ENCODE measurements around the gene AFG1L.
"Not testable (repeated sequence)": the region's sequence is repeated elsewhere in the genome, so short reads cannot be mapped to it uniquely, and the experiment has no call there.

Gene AFG1L

DNA sequence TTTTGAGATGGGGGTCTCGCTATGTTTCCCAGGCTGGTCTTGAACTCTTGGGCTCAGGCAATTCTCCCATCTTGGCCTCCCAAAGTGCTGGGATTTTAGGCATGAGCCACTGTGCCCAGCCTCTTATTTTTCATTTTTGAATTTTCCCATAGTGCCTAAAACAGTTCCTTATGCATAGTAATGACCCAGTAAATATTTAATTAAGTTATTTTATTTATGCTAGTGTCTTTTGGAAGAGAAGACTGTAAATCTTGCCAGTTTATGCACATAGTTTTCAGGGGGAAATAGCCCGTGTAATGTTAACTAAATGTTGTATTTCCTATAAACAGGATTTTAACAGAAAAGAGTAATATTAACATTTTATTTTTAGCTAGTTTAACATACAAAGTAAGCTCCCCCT lies 60.3 kb downstream of the AFG1L start:
- no peak for DNase-seq

GRCh38 chr6:108355890-108356289 lies 61.0 kb downstream of the AFG1L start:
- no peak for DNase-seq

DNA sequence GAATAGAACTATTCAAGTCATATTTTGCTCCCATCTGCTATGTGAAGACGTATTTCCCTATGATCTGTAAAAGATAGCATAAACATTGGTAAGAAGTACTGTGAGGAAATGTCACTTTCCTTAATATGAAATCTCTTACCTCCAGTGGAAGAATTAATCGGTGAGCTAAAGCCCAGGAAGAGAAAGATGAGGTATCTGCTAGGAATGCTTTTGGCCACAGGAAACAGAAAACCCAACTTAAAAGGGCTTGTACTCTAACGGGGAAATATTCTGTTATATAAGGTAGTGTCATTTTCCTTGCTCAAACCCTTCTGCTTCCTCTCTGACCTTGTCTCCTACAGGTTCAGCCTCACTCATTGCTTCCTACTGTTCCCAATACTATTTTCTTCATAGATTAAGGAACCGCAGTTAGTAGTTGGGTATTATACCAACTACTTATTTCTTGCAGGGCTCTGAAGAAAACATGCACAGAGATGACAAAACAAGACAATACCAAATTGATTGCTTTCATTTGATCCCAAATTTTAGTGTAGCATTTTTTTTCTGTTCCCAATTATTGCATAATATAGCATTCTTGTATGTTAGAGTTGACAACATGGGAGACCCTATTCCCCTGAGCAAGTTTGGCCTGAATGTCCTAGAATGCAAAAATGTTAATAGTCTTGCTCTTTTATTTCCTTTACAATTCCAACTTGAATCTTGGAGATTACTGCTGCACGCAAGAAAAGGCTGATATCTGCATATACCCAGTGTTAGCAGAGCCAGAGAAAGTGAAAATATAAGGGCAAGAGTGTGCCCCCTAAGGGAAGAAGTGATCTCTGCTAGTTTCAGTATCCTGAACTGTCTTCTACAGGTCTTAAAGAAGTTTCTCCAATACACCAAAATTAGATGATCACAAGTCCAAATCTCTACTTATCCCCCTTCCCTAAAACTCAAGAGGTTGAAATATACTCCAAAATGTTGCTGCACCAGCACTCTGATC lies 65.3 kb downstream of the AFG1L start:
- peak; percentile 20 for DNase-seq

DNA sequence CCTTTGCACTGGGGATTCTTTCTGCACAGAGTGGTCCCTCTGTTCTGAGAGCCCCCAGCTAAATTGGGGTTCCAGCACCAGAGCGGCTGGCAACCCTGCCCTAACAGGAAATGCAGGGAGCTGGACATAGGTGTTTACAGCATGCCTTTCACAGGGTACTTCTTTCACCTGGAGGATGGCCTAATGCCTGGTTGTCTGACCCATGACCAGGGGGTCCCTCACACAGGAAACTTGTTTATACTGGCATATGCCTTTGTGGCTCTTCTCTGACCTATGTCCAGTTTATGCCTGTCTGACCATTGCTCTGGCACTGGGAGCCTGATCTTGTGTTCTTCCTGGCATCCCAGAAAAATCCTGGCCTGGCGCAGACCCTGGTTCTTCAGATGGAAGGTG lies 66.1 kb downstream of the AFG1L start:
- no peak for DNase-seq

DNA sequence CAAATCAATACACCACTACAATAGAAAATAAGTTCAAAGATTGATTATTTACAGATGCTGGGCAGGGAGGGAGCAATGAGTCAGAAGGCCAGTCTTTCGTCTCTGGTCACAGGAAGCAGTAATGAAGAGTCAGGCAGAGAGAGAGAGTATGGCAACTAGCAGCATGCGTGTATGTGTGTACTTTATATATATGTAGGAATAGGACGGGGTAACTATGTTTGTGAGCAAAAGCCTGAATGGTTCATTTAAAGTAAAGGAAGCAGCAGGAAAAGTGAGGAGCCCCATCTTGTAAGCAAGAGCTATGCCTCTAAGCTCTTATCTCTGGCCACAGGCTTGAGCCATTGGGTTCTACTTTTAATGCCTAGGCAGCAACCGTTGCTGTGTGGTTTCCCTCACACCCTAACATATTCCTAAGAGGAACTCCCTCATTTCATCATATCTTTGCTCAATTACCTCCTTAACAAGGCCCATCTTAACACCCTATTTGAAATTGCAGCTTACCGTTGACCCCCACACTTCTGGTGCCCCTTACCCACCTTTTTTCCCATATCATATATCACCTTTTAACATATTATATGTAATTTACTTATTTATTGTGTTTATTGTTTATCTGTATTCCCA lies 66.6 kb downstream of the AFG1L start:
- no peak for DNase-seq

DNA sequence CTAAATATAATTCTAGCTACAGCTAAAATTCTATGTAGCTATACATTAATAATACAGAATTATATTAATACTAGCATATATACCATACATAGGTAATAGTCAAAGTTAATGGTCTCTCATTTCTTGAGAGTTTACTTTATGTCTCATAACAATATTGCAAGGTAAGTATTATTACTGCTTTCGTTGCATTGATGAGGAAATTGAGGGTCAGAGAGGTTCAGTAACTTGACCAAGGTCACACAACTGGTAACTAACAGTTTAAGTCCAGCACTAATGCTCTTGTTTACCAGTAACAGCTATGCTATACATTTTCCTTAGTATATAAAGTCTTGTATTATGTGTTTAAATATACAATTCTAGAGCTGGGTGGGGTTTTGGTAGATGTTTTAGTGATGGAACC lies 67.6 kb downstream of the AFG1L start:
- DNase-seq = no peak

- no peak for DNase-seq
Observed at GRCh38 chr6:108363113-108363512, 68.3 kb downstream of the AFG1L start.

- no peak for DNase-seq
Observed at GRCh38 chr6:108363889-108364313, 69.0 kb downstream of the AFG1L start.

DNA sequence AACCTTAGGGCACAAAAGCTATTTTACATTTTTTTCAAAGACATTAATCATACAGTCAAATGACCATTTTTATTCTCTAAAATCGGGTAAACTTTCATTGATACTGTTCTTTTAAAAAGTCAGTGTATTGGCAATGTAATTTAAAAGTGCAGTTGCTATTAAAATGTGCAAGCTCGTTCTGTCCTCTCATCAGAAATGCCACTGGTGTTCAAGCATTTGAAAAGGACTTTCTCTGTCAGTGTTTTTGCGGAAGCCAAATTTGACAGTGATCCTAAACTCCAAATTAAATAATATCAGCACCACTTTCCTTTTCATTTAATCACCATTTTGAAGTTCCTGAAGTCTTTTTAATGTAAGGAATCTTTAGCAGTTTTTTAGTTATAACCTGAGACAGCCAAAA lies 69.6 kb downstream of the AFG1L start:
- no peak for DNase-seq

- no peak for DNase-seq
Observed at GRCh38 chr6:108365478-108365877, 70.6 kb downstream of the AFG1L start.

GRCh38 chr6:108366236-108366635 lies 71.4 kb downstream of the AFG1L start:
- no peak for DNase-seq

DNA sequence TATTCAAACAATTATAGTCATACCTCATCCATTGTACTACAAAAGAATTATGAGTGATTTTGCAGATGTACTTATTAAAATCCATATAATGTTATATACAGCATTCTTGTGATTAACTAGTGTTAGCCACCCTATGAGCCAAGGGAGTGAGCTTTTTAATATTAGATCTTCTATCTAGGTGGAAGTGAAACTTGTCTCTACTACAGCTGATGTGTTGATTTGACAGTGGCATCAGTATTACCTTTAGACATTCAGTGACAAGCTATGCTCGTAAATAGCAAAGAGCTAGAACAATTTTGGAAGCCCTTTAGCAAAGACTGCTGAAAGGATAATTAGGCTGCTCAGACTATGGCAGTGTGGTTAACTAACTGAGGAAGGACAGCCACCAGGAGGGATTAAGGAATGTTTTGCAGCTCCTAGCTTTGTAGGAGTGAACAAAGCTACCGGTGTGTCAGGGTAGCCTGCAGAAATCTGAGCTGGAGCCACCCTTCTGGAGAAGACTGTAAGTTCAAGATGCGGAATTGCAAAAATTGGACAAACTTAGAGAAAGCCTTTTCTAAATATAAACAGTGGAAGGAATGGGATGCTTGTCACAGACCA lies 73.7 kb downstream of the AFG1L start:
- DNase-seq = no peak

- DNase-seq = no peak
Observed at GRCh38 chr6:108380876-108381275, 86.0 kb downstream of the AFG1L start.

DNA sequence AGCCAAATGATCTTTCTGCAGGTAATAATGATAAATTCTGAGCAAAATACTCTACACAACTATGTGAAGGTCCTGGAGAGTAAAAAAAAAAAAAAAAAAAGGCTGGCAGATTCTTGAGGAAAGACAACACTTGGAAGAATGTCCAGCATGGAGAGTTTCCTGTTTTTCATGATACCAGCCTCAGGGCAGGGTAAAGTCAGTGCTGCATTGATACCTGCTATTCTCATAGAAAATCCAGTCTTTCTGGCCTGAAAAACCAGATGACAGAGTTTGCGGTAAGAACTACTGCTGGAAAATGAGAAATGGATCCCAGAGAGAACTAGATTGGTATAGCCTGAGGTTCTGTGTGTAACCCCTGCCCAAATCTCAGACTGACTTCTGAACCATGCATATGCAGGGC lies 89.1 kb downstream of the AFG1L start:
- DNase-seq = no peak

- not testable (repeated sequence) for DNase-seq
Observed at GRCh38 chr6:108389190-108389589, 94.3 kb downstream of the AFG1L start.

- DNase-seq = no peak
Observed at GRCh38 chr6:108395297-108395696, 100.4 kb downstream of the AFG1L start.

DNA sequence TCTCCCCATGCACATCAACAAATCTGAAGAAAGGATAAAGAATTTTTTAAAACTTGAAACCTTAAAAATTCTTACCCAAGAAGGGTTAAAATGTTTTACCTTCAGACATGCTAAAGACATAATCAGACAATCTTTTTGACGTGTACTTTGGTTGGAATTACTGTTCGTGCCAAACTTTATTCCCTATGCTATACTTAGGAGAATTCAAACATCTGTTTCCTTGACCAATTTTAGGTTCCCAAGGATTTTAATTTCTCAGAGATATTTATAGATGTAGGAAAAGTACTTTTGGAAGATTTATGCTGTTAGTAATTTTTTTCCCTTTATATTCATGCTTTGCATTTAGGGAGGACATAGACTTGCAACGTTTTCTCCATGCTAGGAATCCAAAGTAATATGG lies 108.4 kb downstream of the AFG1L start:
- peak; percentile 53 for DNase-seq

DNA sequence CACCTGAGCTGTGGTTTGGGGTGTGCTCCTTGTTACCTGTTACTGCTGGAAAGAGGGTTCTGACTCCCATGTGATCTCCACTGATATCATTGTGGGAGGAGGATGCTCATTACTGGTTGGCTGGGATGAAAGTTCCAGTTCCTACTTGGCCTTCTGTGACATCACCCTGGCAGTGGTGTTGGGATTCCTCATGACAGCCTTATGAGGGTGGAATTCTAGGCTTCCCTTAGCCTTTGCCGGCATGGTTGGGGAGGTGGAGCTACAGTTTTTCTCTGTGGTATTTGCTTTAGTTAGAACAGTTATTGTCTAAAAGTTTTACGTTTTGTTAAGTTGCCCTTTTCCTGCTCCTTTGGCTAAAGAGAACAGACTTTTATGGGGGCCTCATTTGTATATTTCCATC lies 112.1 kb downstream of the AFG1L start:
- DNase-seq = no peak

DNA sequence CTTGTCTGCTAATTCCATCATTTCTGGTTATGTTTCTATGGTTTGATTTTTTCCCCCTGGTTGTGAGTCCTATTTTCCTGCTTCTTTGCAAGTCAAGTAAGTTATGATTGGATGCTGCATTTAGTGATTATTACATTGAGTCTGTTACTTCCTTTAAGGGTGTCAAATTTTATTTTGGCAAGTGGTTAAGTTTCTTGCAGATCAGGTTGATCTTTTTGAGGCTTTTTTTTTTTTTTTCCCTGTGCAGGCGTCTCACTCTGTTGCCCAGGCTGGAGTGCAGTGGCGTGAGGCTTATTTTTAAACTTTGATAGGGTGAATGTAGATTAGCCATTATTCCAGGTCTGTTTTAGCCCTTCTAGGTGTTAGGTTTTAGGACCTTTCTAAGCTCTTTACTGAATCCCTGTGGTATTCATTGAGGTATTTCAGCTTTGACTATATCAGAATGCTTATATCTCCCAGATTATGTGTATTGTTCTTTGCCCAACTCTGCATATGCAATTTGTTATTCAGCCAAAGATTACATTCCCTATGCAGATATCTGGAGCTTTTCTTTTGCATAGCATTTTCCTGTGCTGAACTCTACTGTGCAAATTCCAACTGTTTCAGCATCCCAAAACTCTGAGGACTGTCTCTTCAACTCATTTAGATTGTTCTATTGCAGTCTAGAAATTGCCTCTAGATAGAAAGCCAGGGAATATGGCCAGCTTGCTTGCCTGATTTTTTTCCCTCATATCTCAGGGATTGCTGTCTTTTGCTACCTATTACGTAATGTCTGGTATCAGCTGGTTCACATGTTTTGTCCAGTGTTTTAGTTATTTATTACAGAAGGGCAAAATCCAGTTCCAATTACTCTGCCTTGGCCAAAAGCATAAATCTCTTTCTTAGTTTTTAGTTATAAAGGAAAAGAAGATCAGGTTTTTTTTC lies 113.3 kb downstream of the AFG1L start:
- peak; percentile 55 for DNase-seq

- DNase-seq = no peak
Observed at GRCh38 chr6:108408861-108409260, 114.0 kb downstream of the AFG1L start.

DNA sequence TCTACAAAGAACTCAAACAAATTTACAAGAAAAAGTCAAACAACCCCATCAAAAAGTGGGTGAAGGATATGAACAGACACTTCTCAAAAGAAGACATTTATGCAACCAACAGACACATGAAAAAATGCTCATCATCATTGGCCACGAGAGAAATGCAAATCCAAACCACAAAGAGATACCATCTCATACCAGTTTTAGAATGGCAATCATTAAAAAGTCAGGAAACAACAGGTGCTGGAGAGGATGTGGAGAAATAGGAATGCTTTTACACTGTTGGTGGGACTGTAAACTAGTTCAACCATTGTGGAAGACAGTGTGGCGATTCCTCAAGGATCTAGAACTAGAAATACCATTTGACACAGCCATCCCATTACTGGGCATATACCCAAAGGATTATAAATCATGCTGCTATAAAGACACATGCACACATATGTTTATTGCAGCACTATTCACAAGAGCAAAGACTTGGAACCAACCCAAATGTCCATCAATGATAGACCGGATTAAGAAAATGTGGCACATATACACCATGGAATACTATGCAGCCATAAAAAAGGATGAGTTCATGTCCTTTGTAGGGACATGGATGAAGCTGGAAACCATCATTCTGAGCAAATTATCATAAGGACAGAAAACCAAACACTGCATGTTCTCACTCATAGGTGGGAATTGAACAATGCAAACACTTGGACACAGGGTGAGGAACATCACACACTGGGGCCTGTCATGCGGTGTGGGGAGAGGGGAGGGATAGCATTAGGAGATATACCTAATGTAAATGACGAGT lies 121.4 kb downstream of the AFG1L start:
- DNase-seq = not testable (repeated sequence)

DNA sequence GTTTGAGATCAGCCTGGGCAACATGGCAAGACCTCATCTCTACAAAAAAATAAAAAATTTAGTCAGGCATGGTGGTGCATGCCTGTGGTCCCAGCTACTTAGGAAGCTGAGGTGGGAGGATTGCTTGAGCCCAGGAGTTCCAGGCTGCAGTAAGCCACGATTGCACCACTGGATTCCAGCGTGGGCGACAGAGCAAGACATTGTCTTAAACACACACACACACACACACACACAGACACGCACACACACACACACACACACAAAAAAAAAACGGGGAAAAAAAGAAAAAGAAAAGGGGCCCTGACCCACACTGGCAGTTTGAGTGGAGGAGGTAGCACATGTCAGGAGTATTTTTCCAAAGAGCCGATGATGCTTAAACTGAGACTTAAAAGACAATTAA lies 122.2 kb downstream of the AFG1L start:
- peak; percentile 29 for DNase-seq
